PC-3 (cell line): Measurements from ENCODE around the gene DLGAP4. TPM values are rescaled to one million over a fixed set of nuclear protein-coding genes. Genes with fewer than 3 reads are reported as not detected.

Experiments
- ATAC-seq: fragments of 200-7000 bp; cut with Tn5 transposase; 2 replicates; pipeline ENCODE4 v1.9.1; 2020; ENCODE audit warnings: mild to moderate bottlenecking, moderate library complexity
- BruUV-seq: library from RNA; stranded (reverse); fragments of 400-500 nt; replicated peaks from 2 replicates; lab custom pipeline; 2021; lab: Mats Ljungman, UMichigan
- CTCF ChIA-PET: fragments of 300-600 bp; sonication (Branson Sonifier 250); formaldehyde crosslinking; loops from one replicate; lab custom pipeline; 2022; ENCODE audit warnings: antibody characterized with exemption; lab: Charles Lee
- POLR2A ChIA-PET: fragments of 300-600 bp; sonication (Branson Sonifier 250); formaldehyde crosslinking; loops from one replicate; lab custom pipeline; 2022; ENCODE audit warnings: antibody characterized with exemption; ENCODE audit not compliant: unreplicated experiment; lab: Charles Lee
- DNase-seq: peaks from one replicate; pipeline ENCODE4 v3.0.0-alpha.2; 2015
- H2AFZ ChIP-seq: fragments of 300-600 bp; sonication (generic); 2 replicates; pipeline ENCODE4 v1.6.0; 2016; ENCODE audit warnings: antibody characterized with exemption, low read length
- H3F3A ChIP-seq: fragments of 300-600 bp; sonication (generic); one replicate; pipeline ENCODE4 v1.6.0; 2017; ENCODE audit warnings: antibody characterized with exemption, low read length, control low read depth, mild to moderate bottlenecking; ENCODE audit not compliant: unreplicated experiment
- H3K27ac ChIP-seq: fragments of 300-600 bp; sonication (generic); 2 replicates; pipeline ENCODE4 v1.5.1; 2016; ENCODE audit warnings: mild to moderate bottlenecking, low read length
- H3K27me3 ChIP-seq: fragments of 300-600 bp; sonication (generic); 2 replicates; pipeline ENCODE4 v1.6.1; 2016; ENCODE audit warnings: low read length, mixed read lengths
- H3K36me3 ChIP-seq: fragments of 300-600 bp; sonication (generic); 2 replicates; pipeline ENCODE4 v1.6.1; 2016; ENCODE audit warnings: low read depth, mixed run types, low read length, mixed read lengths
- H3K4me1 ChIP-seq: fragments of 300-600 bp; sonication (generic); 2 replicates; pipeline ENCODE4 v1.5.1; 2016; ENCODE audit warnings: low read length; ENCODE audit not compliant: insufficient read depth
- H3K4me2 ChIP-seq: fragments of 300-600 bp; sonication (generic); 2 replicates; pipeline ENCODE4 v1.6.0; 2016; ENCODE audit warnings: low read length
- H3K4me3 ChIP-seq: fragments of 300-600 bp; sonication (generic); 2 replicates; pipeline ENCODE4 v1.5.1; 2016; ENCODE audit warnings: mild to moderate bottlenecking, low read length, mixed read lengths
- H3K79me2 ChIP-seq: fragments of 300-600 bp; sonication (generic); 2 replicates; pipeline ENCODE4 v1.6.1; 2017; ENCODE audit warnings: low read length, mixed read lengths
- H3K9ac ChIP-seq: fragments of 300-600 bp; sonication (generic); 2 replicates; pipeline ENCODE4 v1.6.0; 2016; ENCODE audit warnings: mild to moderate bottlenecking, low read length
- H3K9me2 ChIP-seq: fragments of 300-600 bp; sonication (generic); replicated peaks from 2 replicates; pipeline ENCODE4 v1.6.1; 2016; ENCODE audit warnings: mixed run types, low read length, mixed read lengths
- H3K9me3 ChIP-seq: fragments of 300-600 bp; sonication (generic); 2 replicates; pipeline ENCODE4 v1.6.1; 2016; ENCODE audit warnings: low read length, mixed read lengths
- H4K20me1 ChIP-seq: fragments of 300-600 bp; sonication (generic); 2 replicates; pipeline ENCODE4 v1.6.1; 2016; ENCODE audit warnings: low read length, mixed read lengths
- EZH2 ChIP-seq: fragments of 300-600 bp; sonication (generic); IDR thresholded peaks from one replicate; pipeline ENCODE4 v1.6.1; 2017; ENCODE audit warnings: antibody characterized with exemption, mild to moderate bottlenecking, low read length; ENCODE audit not compliant: unreplicated experiment
- EZH2phosphoT487 ChIP-seq: fragments of 300-600 bp; sonication (generic); IDR thresholded peaks from 2 replicates; pipeline ENCODE4 v1.6.1; 2018; ENCODE audit warnings: mild to moderate bottlenecking, antibody characterized with exemption, low read length, borderline replicate concordance
- intact Hi-C: fragments of 100-400 bp; cut with micrococcal nuclease; formaldehyde crosslinking; loops from 2 replicates; pipeline ENCODE4 v1.9.0; 2023
- total RNA-seq: library from RNA; depleted of rRNA; stranded (reverse); fragments of >200 nt; gene quantifications from 2 replicates; pipeline ENCODE4 v1.2.3, GENCODE V29; 2014
- TF ChIP-seq, protein P1 (sequence below): fragments of 300-600 bp; sonication (generic); conservative IDR thresholded peaks from 2 replicates; pipeline ENCODE4 v1.5.1; 2017; ENCODE audit warnings: antibody characterized with exemption, low read depth, mild to moderate bottlenecking, low read length

The DLGAP4 gene
- total RNA-seq, 1 experiment from 2014 or later: 21.0 TPM

DNA sequence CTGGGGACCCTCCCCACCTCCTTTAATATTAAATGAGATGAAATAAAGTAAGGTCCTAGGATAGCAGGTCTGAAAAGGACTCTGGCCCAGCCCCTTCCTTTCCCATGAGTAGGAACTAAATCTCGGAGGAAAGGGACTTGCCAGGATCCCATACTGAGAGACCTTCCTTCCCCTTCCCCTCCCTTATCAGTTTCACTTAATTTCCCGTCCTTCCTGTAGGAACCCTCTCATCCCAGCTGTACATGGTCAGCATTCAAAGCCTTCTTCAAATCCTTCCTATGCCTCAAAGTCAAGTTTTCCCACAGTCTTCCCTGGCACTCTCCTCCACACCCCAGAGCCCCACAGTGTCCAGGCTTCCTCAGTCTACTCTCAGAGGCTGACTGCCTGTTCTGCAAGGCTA is 163.8 kb downstream of the DLGAP4 start:
- H2AFZ ChIP-seq: no peak overlapping the region
- no peak overlapping the region for H3K27ac ChIP-seq
- peaks cover 92% of the 10 kb centered on the region for H3K79me2 ChIP-seq
- H3K9ac ChIP-seq: no peak overlapping the region
- H3K9me2 ChIP-seq: no peaks in the 10 kb centered on the region
- POLR2A ChIA-PET: no interaction called here
- H3F3A ChIP-seq: no peaks in the 10 kb centered on the region
- ATAC-seq (no peak), DNase-seq (no peak)
- CTCF ChIA-PET: no interaction called here
- TF ChIP-seq, protein P1, sequence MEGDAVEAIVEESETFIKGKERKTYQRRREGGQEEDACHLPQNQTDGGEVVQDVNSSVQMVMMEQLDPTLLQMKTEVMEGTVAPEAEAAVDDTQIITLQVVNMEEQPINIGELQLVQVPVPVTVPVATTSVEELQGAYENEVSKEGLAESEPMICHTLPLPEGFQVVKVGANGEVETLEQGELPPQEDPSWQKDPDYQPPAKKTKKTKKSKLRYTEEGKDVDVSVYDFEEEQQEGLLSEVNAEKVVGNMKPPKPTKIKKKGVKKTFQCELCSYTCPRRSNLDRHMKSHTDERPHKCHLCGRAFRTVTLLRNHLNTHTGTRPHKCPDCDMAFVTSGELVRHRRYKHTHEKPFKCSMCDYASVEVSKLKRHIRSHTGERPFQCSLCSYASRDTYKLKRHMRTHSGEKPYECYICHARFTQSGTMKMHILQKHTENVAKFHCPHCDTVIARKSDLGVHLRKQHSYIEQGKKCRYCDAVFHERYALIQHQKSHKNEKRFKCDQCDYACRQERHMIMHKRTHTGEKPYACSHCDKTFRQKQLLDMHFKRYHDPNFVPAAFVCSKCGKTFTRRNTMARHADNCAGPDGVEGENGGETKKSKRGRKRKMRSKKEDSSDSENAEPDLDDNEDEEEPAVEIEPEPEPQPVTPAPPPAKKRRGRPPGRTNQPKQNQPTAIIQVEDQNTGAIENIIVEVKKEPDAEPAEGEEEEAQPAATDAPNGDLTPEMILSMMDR: no peak
- no peak for TF ChIP-seq EZH2phosphoT487
- no peak for TF ChIP-seq EZH2
- H3K4me1 ChIP-seq: peaks cover 54% of the 10 kb centered on the region
- no TSS peak for BruUV-seq
- no peaks in the 10 kb centered on the region for H3K9me3 ChIP-seq
- H3K4me3 ChIP-seq: no peak overlapping the region
- no peaks in the 10 kb centered on the region; the same call in 1 of the 2 replicates for H3K36me3 ChIP-seq
- no peak overlapping the region for H3K4me2 ChIP-seq
- intact Hi-C loops: no loop called here
- H3K27me3 ChIP-seq: no peaks in the 10 kb centered on the region
- H4K20me1 ChIP-seq: peaks cover 42% of the 10 kb centered on the region

DNA sequence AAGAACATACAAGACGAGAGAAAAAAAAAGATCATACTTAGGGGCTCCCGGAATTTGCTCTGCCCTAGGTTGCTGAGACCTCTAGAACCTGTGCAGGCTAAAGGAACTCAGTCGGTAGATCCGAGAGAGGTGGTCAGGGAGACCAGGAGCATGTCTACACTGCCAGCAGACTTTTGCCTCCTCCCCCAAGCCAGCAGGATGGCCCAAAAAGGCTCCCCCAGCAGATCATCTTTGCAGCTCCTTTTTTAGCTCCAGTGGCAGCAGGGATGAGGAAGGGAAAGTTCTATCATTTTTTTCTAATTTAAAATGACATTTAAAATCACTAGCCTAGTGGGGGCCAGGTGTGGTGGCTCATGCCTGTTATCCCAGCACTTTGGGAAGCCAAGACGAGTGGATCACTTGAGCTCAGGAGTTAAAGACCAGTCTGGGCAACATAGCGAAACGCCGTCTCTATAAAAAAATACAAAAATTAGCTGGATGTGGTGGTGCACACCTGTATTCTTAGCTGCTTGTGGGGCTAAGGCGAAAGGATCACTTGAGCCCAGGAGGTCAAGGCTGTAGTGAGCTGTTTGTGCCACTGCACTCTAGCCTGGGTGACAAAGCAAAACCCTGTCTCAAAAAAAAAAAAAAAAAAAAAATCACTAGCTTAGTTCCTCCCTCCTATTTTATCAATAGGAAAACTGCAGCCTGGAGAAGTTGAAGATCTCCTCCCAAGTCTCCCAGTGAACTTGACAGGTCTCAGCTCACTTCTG is 165.9 kb downstream of the DLGAP4 start:
- no peak overlapping the region for H2AFZ ChIP-seq
- ATAC-seq (no peak), DNase-seq (no peak)
- no peak overlapping the region for H3K4me3 ChIP-seq
- POLR2A ChIA-PET: interaction anchor here (0.6 kb wide), 1 partner anchor 536 kb away, joined by 5 read pairs; no protein-coding TSS in a partner anchor
- CTCF ChIA-PET: interaction anchor here (0.6 kb wide), 2 partner anchors 127 to 1447 kb away, joined by 3 to 5 read pairs; no protein-coding TSS in a partner anchor
- peak overlapping the region; percentile 57; the same call in 1 of the 2 replicates for H3K4me2 ChIP-seq
- H3K79me2 ChIP-seq: peaks cover 92% of the 10 kb centered on the region
- no peak overlapping the region for H3K9ac ChIP-seq
- no peaks in the 10 kb centered on the region for H3K9me3 ChIP-seq
- no peaks in the 10 kb centered on the region for H3F3A ChIP-seq
- H3K27ac ChIP-seq: no peak overlapping the region
- no peaks in the 10 kb centered on the region; the same call in 1 of the 2 replicates for H3K36me3 ChIP-seq
- no TSS peak for BruUV-seq
- no peaks in the 10 kb centered on the region for H3K27me3 ChIP-seq
- intact Hi-C loops: no loop called here
- no peaks in the 10 kb centered on the region for H3K9me2 ChIP-seq
- peaks cover 28% of the 10 kb centered on the region for H4K20me1 ChIP-seq
- peaks cover 35% of the 10 kb centered on the region for H3K4me1 ChIP-seq
- TF ChIP-seq EZH2: no peak
- no peak for TF ChIP-seq EZH2phosphoT487
- TF ChIP-seq, protein P1: no peak

DNA sequence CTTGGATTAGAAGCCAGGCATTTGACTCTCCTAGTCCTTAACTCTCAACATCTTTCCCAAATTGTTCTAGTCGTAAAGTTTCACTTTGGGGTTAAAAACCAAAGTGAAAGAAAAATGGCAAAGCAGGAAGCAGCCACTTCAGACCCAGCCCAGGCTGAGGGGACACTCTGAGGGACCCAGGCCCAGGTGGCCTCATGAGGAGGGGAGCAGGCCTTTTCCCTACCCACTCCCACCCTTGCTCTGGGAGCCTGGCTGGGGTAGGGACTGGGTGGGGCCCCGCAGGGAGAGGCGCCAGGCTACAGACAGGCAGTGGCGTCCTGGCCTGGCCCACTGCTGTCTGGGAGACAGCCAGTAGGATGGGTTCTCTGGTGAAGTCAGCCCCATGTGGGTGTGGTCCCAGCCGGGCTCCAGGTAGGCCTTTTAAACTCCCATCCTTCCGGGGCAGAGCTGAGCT is 166.5 kb downstream of the DLGAP4 start:
- DNase-seq: peak; percentile 46
- POLR2A ChIA-PET: no interaction called here

More for the DNA sequence above, 166.5 kb downstream of the DLGAP4 start:
- TF ChIP-seq EZH2 (no peak), EZH2phosphoT487 (no peak)
- TF ChIP-seq, protein P1: no peak
- H3K4me3 ChIP-seq: 0 out of 2 replicates have a peak overlapping the region, but pooled peaks have one; percentile 31
- H2AFZ ChIP-seq: no peak overlapping the region
- peak overlapping the region; percentile 57 for H3K4me2 ChIP-seq
- H4K20me1 ChIP-seq: peaks cover 24% of the 10 kb centered on the region
- no peaks in the 10 kb centered on the region for H3K9me3 ChIP-seq
- intact Hi-C loops: no loop called here
- BruUV-seq: no TSS peak
- no peak overlapping the region for H3K9ac ChIP-seq
- H3K36me3 ChIP-seq: no peaks in the 10 kb centered on the region; the same call in 1 of the 2 replicates
- no peaks in the 10 kb centered on the region for H3F3A ChIP-seq
- peaks cover 29% of the 10 kb centered on the region for H3K4me1 ChIP-seq
- no peaks in the 10 kb centered on the region for H3K27me3 ChIP-seq
- peaks cover 92% of the 10 kb centered on the region for H3K79me2 ChIP-seq
- no peaks in the 10 kb centered on the region for H3K9me2 ChIP-seq
- H3K27ac ChIP-seq: no peak overlapping the region
- CTCF ChIA-PET: interaction anchor here (0.6 kb wide), 3 partner anchors 128 to 1448 kb away, joined by 3 to 5 read pairs (median 5); no protein-coding TSS in a partner anchor
- ATAC-seq: peak; percentile 85
